GM18868 (cell line): ENCODE measurements around the gene MAP2K6.

Experiments used
- ATAC-seq: cut with Tn5 transposase; IDR thresholded peaks from one replicate; pipeline ENCODE4 v1.9.1; 2021; ENCODE audit warnings: mild to moderate bottlenecking, moderate library complexity; ENCODE audit not compliant: unreplicated experiment

The MAP2K6 gene

GRCh38 chr17:69574257-69575197 is 160.0 kb downstream of the MAP2K6 start:
- no peak for ATAC-seq

- ATAC-seq, result peak; percentile 58
Measured at GRCh38 chr17:69575346-69575761, 160.9 kb downstream of the MAP2K6 start.

GRCh38 chr17:69577098-69577497 is 162.6 kb downstream of the MAP2K6 start:
- ATAC-seq, result no peak

DNA sequence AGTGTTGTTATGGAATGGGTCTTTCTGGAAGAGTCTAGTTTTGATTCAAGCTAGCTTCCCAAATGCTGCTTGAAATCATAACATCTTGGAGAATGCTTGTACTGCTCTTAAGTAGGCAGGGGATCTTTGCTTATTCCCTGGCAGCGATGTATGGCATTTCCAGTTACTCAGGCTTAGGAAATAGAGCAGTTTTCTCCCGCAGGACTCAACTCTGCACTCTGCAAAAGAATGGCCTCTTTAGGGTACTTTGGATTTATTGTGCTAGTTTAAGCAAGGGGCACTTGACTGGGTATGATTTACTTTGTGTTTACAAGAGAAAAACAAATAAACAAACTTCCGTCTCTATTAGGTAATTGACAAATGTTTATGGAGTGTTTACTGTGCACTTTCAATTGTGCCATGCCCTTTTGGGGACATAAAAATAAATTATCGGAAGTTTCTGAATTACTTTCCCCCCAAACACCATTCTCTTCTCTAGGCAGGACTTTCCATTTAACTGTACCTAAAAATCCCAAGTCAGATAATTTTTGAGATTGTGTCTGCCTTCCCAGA is 164.0 kb downstream of the MAP2K6 start:
- ATAC-seq, result no peak

- ATAC-seq, result no peak
Measured at GRCh38 chr17:69579961-69580677, 165.6 kb downstream of the MAP2K6 start.

- ATAC-seq, result peak; percentile 79
Measured at GRCh38 chr17:69581061-69581961, 166.8 kb downstream of the MAP2K6 start.

DNA sequence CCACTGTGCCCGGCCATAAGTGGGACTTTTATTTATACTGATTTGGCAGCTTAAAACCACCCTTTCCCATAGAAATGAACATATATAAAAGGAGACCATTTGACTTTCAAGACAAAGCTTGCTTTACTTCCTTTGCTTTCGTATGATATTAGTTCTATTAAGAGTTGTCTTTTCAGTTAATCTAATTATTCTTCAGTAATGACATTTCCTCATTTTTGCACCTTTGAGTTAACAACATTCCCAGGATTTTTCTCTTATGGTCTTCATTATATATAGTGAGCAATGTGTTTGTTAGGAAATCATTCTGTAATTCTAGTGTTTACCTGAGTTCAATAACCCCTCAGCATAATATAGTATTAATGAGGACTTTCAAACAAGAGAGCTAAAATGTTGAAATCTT is 173.8 kb downstream of the MAP2K6 start:
- no peak for ATAC-seq

GRCh38 chr17:69588827-69589239 is 174.3 kb downstream of the MAP2K6 start:
- no peak for ATAC-seq

DNA sequence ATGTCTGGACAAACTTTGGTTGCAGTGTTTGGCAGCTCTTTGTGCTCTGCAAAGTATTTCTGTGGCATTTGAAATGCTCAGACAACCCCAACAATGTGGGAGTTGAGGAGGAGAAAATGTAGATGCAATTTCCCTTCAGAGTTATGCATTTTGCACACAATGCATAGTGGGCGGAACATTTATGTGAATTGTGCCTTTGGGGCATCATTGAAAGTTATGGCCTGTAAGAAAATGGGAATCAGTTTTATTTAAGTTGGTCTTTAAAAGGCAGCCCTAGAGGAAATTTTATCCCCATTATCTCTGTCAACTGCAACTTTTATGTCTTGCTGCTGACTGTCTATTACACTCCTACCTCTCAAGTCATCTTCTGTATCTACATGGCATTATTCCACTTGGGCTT is 176.2 kb downstream of the MAP2K6 start:
- ATAC-seq, result no peak

- no peak for ATAC-seq
Measured at GRCh38 chr17:69592692-69593350, 178.3 kb downstream of the MAP2K6 start.

GRCh38 chr17:69593351-69593715 is 178.8 kb downstream of the MAP2K6 start:
- ATAC-seq, result no peak

- ATAC-seq, result no peak
Measured at GRCh38 chr17:69593716-69594115, 179.2 kb downstream of the MAP2K6 start.

DNA sequence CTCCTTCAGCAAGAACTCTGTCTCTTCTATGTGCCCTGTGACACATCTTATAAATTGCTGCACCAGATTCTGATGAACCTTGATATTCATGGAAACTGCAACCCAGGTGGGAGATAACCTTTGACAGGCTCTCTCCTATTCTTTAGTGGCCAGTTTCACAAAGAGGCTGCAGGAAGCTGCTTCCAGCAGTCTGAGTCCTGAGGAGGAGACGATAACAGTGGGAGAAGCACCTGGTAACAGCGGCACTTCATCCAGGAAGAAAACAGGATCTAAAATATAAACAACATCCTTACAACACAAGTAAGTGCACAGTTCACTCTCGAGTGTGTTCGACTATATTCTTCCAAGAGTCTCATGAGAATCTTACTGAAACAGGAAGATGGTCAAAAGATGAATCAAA is 180.1 kb downstream of the MAP2K6 start:
- ATAC-seq, result no peak

- ATAC-seq, result no peak
Measured at GRCh38 chr17:69596141-69596540, 181.6 kb downstream of the MAP2K6 start.

- ATAC-seq, result no peak
Measured at GRCh38 chr17:69597898-69598692, 183.6 kb downstream of the MAP2K6 start.

- no peak for ATAC-seq
Measured at GRCh38 chr17:69602972-69603371, 188.5 kb downstream of the MAP2K6 start.
